Type B pancreatic cell (in vitro differentiated cells): ENCODE measurements around the gene POMT1. TPM values are rescaled to one million over a fixed set of nuclear protein-coding genes. Genes with fewer than 3 reads are reported as not detected.

Experiments
- DNase-seq: peaks from one replicate; pipeline ENCODE4 v3.0.0; 2021; ENCODE audit warnings: mixed read lengths; ENCODE audit not compliant: unreplicated experiment; ENCODE audit errors: extremely low spot score
- H3K27ac Mint-ChIP-seq: 2 replicates; pipeline ENCODE4 v1.8.0; 2021; ENCODE audit warnings: mild to moderate bottlenecking, mixed read lengths
- H3K27me3 Mint-ChIP-seq: 2 replicates; pipeline ENCODE4 v1.8.0; 2021; ENCODE audit warnings: mixed read lengths
- H3K36me3 Mint-ChIP-seq: 2 replicates; pipeline ENCODE4 v1.8.0; 2021; ENCODE audit warnings: mixed read lengths
- H3K4me1 Mint-ChIP-seq: one replicate; pipeline ENCODE4 v1.8.0; 2021; ENCODE audit warnings: mixed read lengths; ENCODE audit not compliant: unreplicated experiment
- H3K4me3 Mint-ChIP-seq: 2 replicates; pipeline ENCODE4 v1.8.0; 2021; ENCODE audit warnings: mild to moderate bottlenecking, mixed read lengths
- H3K9me3 Mint-ChIP-seq: 2 replicates; pipeline ENCODE4 v1.8.0; 2021; ENCODE audit warnings: mixed read lengths
- total RNA-seq: library from RNA; stranded (reverse); gene quantifications from 2 replicates; pipeline ENCODE4 v1.2.1, GENCODE V29; 2021; ENCODE audit warnings: low replicate concordance
- TF ChIP-seq, protein P1 (sequence below): fragments of 200-600 bp; sonication (generic); conservative IDR thresholded peaks from 2 replicates; pipeline ENCODE4 v1.5.0; 2021; ENCODE audit warnings: antibody characterized with exemption, mild to moderate bottlenecking

Gene POMT1
- total RNA-seq, 1 donor from 2014 or later = 48.7 TPM

- H3K27me3 Mint-ChIP-seq = no peaks in the 10 kb centered on the region
- TF ChIP-seq, protein P1, sequence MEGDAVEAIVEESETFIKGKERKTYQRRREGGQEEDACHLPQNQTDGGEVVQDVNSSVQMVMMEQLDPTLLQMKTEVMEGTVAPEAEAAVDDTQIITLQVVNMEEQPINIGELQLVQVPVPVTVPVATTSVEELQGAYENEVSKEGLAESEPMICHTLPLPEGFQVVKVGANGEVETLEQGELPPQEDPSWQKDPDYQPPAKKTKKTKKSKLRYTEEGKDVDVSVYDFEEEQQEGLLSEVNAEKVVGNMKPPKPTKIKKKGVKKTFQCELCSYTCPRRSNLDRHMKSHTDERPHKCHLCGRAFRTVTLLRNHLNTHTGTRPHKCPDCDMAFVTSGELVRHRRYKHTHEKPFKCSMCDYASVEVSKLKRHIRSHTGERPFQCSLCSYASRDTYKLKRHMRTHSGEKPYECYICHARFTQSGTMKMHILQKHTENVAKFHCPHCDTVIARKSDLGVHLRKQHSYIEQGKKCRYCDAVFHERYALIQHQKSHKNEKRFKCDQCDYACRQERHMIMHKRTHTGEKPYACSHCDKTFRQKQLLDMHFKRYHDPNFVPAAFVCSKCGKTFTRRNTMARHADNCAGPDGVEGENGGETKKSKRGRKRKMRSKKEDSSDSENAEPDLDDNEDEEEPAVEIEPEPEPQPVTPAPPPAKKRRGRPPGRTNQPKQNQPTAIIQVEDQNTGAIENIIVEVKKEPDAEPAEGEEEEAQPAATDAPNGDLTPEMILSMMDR = no peak
- H3K9me3 Mint-ChIP-seq = no peaks in the 10 kb centered on the region
- no peak overlapping the region for H3K27ac Mint-ChIP-seq
- H3K4me1 Mint-ChIP-seq = no peaks in the 10 kb centered on the region
- no peak for DNase-seq
- peaks cover 25% of the 10 kb centered on the region for H3K36me3 Mint-ChIP-seq
- H3K4me3 Mint-ChIP-seq = no peak overlapping the region
These were observed 19.2 kb upstream of the POMT1 start for GRCh38 chr9:131483319-131484050.

DNA sequence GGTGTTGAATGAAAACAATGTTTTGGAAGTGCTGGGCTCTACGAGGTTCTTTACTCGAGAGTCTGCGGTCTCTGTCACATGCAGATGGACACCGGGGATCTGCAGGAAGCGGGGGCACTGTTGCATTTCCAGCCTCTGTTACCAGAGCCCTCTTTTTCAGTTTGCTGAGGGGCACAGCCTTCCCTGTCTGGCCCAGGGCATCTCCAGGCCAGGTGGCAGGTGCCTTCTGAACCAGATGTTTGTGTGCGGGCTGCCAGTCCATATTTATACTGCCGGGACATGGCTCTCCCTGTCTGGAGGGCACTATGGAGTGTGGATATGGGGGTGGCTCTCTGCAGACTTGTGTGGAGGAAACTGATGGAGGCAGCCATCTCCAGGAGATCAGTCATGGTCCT, 18.7 kb upstream of the POMT1 start:
- DNase-seq = no peak
- Mint-ChIP-seq H3K27ac (no peak overlapping the region), H3K9me3 (no peaks in the 10 kb centered on the region), H3K27me3 (no peaks in the 10 kb centered on the region), H3K4me1 (no peaks in the 10 kb centered on the region), H3K4me3 (no peak overlapping the region), H3K36me3 (peaks cover 21% of the 10 kb centered on the region)
- TF ChIP-seq, protein P1 = no peak

DNA sequence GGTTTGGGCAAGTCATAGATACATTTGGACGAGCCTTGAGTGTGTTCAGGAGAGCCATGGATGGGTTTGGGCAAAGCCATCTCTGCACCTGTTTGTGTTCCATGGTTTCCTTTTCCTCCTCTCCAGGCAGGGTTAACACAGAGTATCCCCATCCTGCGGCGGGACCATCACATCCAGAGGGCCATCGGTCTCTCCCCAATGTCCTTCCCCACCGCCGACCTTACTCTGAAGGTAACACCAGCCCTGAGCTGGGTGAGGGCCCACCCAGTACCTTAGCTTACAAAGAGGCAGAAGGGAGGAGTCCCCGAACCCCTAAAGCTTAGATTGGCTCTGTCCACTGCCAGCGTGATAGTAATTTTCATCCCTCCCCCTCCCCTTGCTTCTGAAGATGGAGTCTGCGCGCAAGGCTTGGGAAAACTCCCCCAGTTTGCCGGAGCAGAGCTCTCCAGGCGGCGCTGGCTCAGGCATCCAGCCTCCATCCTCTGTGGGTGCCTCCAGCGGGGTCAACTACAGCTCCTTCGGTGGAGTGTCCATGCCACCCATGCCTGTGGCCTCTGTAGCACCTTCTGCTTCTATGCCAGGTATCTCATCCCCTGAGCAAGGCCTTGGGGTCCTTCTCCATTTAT, 18.0 kb upstream of the POMT1 start:
- Mint-ChIP-seq H3K4me3 (no peak overlapping the region), H3K27me3 (no peaks in the 10 kb centered on the region), H3K9me3 (no peaks in the 10 kb centered on the region), H3K36me3 (peaks cover 20% of the 10 kb centered on the region), H3K27ac (no peak overlapping the region), H3K4me1 (no peaks in the 10 kb centered on the region)
- TF ChIP-seq, protein P1 = no peak
- DNase-seq = no peak

DNA sequence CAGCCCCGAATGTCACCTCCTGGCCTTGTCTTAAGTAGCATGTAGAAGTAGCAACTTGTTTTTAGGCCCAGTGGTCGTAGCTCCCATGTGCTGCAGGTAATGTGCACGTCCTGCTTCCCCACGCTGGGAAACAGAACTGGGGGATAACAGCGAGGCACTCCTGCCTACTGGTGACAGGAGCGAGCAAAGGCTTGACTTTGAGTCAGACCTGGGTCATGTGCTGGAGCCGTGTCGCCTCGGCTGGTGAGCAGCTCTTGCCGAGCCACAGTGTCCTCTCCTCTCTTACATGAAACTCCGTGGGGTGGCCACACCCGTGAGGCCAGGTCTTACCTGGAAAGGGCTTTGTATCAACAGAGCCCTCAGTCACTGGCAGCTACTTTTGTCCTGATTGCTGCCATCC, 17.5 kb upstream of the POMT1 start:
- DNase-seq = no peak
- Mint-ChIP-seq H3K9me3 (no peaks in the 10 kb centered on the region), H3K36me3 (peaks cover 25% of the 10 kb centered on the region), H3K27me3 (no peaks in the 10 kb centered on the region), H3K27ac (peak overlapping the region; percentile 46), H3K4me3 (no peak overlapping the region), H3K4me1 (no peaks in the 10 kb centered on the region)
- TF ChIP-seq, protein P1 = no peak

GRCh38 chr9:131485728-131486422, 16.8 kb upstream of the POMT1 start:
- peak overlapping the region; percentile 46 for H3K27ac Mint-ChIP-seq
- H3K4me1 Mint-ChIP-seq = no peaks in the 10 kb centered on the region
- no peak for DNase-seq
- no peaks in the 10 kb centered on the region for H3K9me3 Mint-ChIP-seq
- TF ChIP-seq, protein P1 = no peak
- H3K36me3 Mint-ChIP-seq = peaks cover 30% of the 10 kb centered on the region
- H3K27me3 Mint-ChIP-seq = no peaks in the 10 kb centered on the region
- H3K4me3 Mint-ChIP-seq = no peak overlapping the region
